ENCODE measurements around the gene TOP2A. TPM values are rescaled to one million over a fixed set of nuclear protein-coding genes. Genes with fewer than 3 reads are reported as not detected.

The TOP2A gene
- total RNA-seq, 2 experiments from 2014 or later, result 310 to 347 TPM

- no peak for ATAC-seq
- CTCF ChIA-PET, result interaction anchor here (0.8 to 1.4 kb wide), 2 partner anchors 35 to 57 kb away, joined by 3 to 4 read pairs; no protein-coding TSS in a partner anchor
- Mint-ChIP-seq H3K9me3 (ENCODE audit: low read depth) (no peaks in the 10 kb centered on the region), H3K4me1 (no peaks in the 10 kb centered on the region), H3K36me3 (no peaks in the 10 kb centered on the region), H3K27ac (no peak overlapping the region), H3K27me3 (peaks cover 7% of the 10 kb centered on the region), H3K4me3 (no peak overlapping the region)
- DNase-seq, result no peak
These were observed 42.2 kb upstream of the TOP2A start for GRCh38 chr17:40459636-40460603.

- Mint-ChIP-seq H3K27me3 (peaks cover 3% of the 10 kb centered on the region), H3K4me1 (no peaks in the 10 kb centered on the region), H3K9me3 (ENCODE audit: low read depth) (no peaks in the 10 kb centered on the region), H3K4me3 (no peak overlapping the region), H3K27ac (no peak overlapping the region), H3K36me3 (no peaks in the 10 kb centered on the region)
- CTCF ChIA-PET, result interaction anchor here (0.9 to 1.4 kb wide), 4 partner anchors 17 to 75 kb away, joined by 3 to 4 read pairs (median 4); no protein-coding TSS in a partner anchor
- ATAC-seq (no peak), DNase-seq (no peak)
These were observed 41.3 kb upstream of the TOP2A start for GRCh38 chr17:40458851-40459482.

- no peak overlapping the region for H3K4me3 Mint-ChIP-seq
- DNase-seq (no peak), ATAC-seq (no peak)
- H3K27ac Mint-ChIP-seq, result no peak overlapping the region
- H3K36me3 Mint-ChIP-seq, result no peaks in the 10 kb centered on the region
- CTCF ChIA-PET, result interaction anchor here (0.7 to 1.2 kb wide), 4 partner anchors 18 to 75 kb away, joined by 3 to 4 read pairs (median 4); no protein-coding TSS in a partner anchor
- H3K9me3 Mint-ChIP-seq (ENCODE audit: low read depth), result no peaks in the 10 kb centered on the region
- no peaks in the 10 kb centered on the region for H3K4me1 Mint-ChIP-seq
- H3K27me3 Mint-ChIP-seq, result peaks cover 3% of the 10 kb centered on the region
These were observed 40.5 kb upstream of the TOP2A start for GRCh38 chr17:40457964-40458791.

DNA sequence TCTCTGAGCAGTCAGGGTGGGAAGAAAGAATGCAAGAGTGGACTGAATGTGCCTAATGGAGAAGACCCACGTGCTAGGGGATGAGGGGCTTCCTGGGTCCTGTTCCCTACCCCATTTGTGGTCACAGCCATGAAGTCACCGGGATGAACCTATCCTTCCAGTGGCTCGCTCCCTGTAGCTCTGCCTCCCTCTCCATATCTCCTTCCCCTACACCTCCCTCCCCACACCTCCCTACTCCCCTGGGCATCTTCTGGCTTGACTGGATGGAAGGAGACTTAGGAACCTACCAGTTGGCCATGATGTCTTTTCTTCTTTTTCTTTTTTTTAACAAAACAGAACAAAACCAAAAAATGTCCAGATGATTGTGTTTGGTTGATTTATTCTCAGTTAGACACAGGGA is 39.7 kb upstream of the TOP2A start:
- Mint-ChIP-seq H3K9me3 (ENCODE audit: low read depth) (no peaks in the 10 kb centered on the region), H3K4me1 (no peaks in the 10 kb centered on the region), H3K27me3 (peaks cover 3% of the 10 kb centered on the region), H3K27ac (no peak overlapping the region), H3K36me3 (no peaks in the 10 kb centered on the region), H3K4me3 (no peak overlapping the region)
- DNase-seq (no peak), ATAC-seq (no peak)
- CTCF ChIA-PET, result no interaction called here

DNA sequence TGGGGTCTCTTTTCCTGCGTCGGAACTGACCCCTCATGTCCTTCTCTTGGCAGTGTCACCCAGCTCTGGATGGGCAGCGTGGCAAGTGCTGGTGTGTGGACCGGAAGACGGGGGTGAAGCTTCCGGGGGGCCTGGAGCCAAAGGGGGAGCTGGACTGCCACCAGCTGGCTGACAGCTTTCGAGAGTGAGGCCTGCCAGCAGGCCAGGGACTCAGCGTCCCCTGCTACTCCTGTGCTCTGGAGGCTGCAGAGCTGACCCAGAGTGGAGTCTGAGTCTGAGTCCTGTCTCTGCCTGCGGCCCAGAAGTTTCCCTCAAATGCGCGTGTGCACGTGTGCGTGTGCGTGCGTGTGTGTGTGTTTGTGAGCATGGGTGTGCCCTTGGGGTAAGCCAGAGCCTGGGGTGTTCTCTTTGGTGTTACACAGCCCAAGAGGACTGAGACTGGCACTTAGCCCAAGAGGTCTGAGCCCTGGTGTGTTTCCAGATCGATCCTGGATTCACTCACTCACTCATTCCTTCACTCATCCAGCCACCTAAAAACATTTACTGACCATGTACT is 38.8 kb upstream of the TOP2A start:
- H3K36me3 Mint-ChIP-seq, result no peaks in the 10 kb centered on the region
- no peaks in the 10 kb centered on the region for H3K4me1 Mint-ChIP-seq
- DNase-seq, result no peak
- H3K4me3 Mint-ChIP-seq, result no peak overlapping the region
- peaks cover 3% of the 10 kb centered on the region for H3K27me3 Mint-ChIP-seq
- no peaks in the 10 kb centered on the region for H3K9me3 Mint-ChIP-seq (ENCODE audit: low read depth)
- CTCF ChIA-PET, result interaction anchor here (1.1 to 2.6 kb wide), 7 partner anchors 9 to 104 kb away, joined by 3 to 21 read pairs (median 5); no protein-coding TSS in a partner anchor
- no peak for ATAC-seq
- no peak overlapping the region for H3K27ac Mint-ChIP-seq

- peaks cover 3% of the 10 kb centered on the region for H3K4me1 Mint-ChIP-seq
- DNase-seq (no peak), ATAC-seq (no peak)
- no peak overlapping the region for H3K4me3 Mint-ChIP-seq
- CTCF ChIA-PET, result interaction anchor here (0.8 to 2.6 kb wide), 7 partner anchors 11 to 106 kb away, joined by 3 to 21 read pairs (median 4); partner anchors contain the start of gene IGFBP4
- H3K9me3 Mint-ChIP-seq (ENCODE audit: low read depth), result no peaks in the 10 kb centered on the region
- peaks cover 7% of the 10 kb centered on the region for H3K27me3 Mint-ChIP-seq
- H3K27ac Mint-ChIP-seq, result no peak overlapping the region
- H3K36me3 Mint-ChIP-seq, result no peaks in the 10 kb centered on the region
These were observed 36.9 kb upstream of the TOP2A start for GRCh38 chr17:40454613-40454995.

GRCh38 chr17:40453881-40454612 is 36.4 kb upstream of the TOP2A start:
- H3K4me3 Mint-ChIP-seq, result no peak overlapping the region

DNA sequence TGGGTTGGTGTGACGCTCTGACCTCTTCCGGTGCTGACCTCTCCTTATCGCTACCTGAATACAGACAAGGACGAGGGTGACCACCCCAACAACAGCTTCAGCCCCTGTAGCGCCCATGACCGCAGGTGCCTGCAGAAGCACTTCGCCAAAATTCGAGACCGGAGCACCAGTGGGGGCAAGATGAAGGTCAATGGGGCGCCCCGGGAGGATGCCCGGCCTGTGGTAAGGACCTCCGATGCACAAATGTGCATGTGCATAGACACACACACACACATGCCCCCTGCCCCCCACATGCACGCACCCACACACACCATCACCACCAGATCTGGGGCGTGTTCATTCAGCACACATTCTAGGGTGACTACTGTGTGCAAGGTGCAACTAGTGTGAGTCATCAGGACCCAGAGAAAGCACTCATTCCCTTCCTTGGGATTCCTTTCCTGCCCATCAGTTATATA is 35.3 kb upstream of the TOP2A start:
- CTCF ChIA-PET, result interaction anchor here (0.6 to 1.0 kb wide), 2 partner anchors 9 to 22 kb away, joined by 3 read pairs; partner anchors contain the start of gene IGFBP4
- Mint-ChIP-seq H3K27ac (no peak overlapping the region), H3K4me3 (no peak overlapping the region), H3K36me3 (no peaks in the 10 kb centered on the region), H3K9me3 (ENCODE audit: low read depth) (no peaks in the 10 kb centered on the region), H3K4me1 (peaks cover 13% of the 10 kb centered on the region), H3K27me3 (peaks cover 7% of the 10 kb centered on the region)
- no peak for DNase-seq
- no peak for ATAC-seq

More at GRCh38 chr17:40453881-40454612, 36.4 kb upstream of the TOP2A start:
- Mint-ChIP-seq H3K4me1 (peaks cover 3% of the 10 kb centered on the region), H3K9me3 (ENCODE audit: low read depth) (no peaks in the 10 kb centered on the region), H3K27me3 (peaks cover 7% of the 10 kb centered on the region), H3K27ac (no peak overlapping the region), H3K36me3 (no peaks in the 10 kb centered on the region)
- DNase-seq (no peak), ATAC-seq (no peak)
- CTCF ChIA-PET, result interaction anchor here (0.6 to 2.6 kb wide), 4 partner anchors 11 to 79 kb away, joined by 3 to 21 read pairs (median 3); partner anchors contain the start of gene IGFBP4

GRCh38 chr17:40452216-40452787 is 34.6 kb upstream of the TOP2A start:
- CTCF ChIA-PET, result interaction anchor here (1.2 to 6.6 kb wide), 3 partner anchors 39 to 89 kb away, joined by 3 to 60 read pairs (median 4); no protein-coding TSS in a partner anchor
- H3K27ac Mint-ChIP-seq, result no peak overlapping the region
- DNase-seq, result no peak
- peaks cover 19% of the 10 kb centered on the region for H3K4me1 Mint-ChIP-seq
- H3K36me3 Mint-ChIP-seq, result no peaks in the 10 kb centered on the region
- H3K9me3 Mint-ChIP-seq (ENCODE audit: low read depth), result no peaks in the 10 kb centered on the region
- ATAC-seq, result no peak
- H3K4me3 Mint-ChIP-seq, result no peak overlapping the region
- H3K27me3 Mint-ChIP-seq, result peaks cover 7% of the 10 kb centered on the region

GRCh38 chr17:40451420-40451819 is 33.7 kb upstream of the TOP2A start:
- Mint-ChIP-seq H3K27me3 (peaks cover 7% of the 10 kb centered on the region), H3K27ac (no peak overlapping the region), H3K4me3 (no peak overlapping the region), H3K36me3 (no peaks in the 10 kb centered on the region), H3K4me1 (peaks cover 25% of the 10 kb centered on the region), H3K9me3 (ENCODE audit: low read depth) (no peaks in the 10 kb centered on the region)
- CTCF ChIA-PET, result interaction anchor here (1.2 to 6.6 kb wide), 7 partner anchors 24 to 109 kb away, joined by 3 to 60 read pairs (median 4); no protein-coding TSS in a partner anchor
- DNase-seq (no peak), ATAC-seq (no peak)

DNA sequence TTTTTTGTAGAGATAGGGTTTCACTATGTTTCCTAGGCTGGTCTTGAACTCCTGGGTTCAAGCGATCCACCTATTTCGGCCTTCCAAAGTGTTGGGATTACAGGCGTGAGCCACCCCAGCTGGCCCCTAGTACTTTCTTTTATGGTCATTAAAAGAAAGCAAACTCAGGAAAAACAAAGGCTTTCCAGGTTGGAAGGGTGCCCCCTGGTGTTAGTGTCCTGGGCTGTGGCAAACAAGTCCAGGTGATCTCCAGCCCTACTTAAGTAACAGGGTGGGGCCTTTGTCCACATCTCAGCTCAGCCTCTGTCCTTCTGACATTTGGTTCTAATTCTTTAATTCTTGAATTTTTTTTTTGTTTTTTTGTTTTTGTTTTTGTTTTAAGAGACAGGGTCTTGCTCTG is 32.5 kb upstream of the TOP2A start:
- H3K27ac Mint-ChIP-seq, result no peak overlapping the region
- CTCF ChIA-PET, result interaction anchor here (1.0 to 6.6 kb wide), 8 partner anchors 15 to 110 kb away, joined by 3 to 60 read pairs (median 3); partner anchors contain the start of gene GJD3
- H3K4me3 Mint-ChIP-seq, result no peak overlapping the region
- H3K9me3 Mint-ChIP-seq (ENCODE audit: low read depth), result no peaks in the 10 kb centered on the region
- H3K36me3 Mint-ChIP-seq, result no peaks in the 10 kb centered on the region
- H3K4me1 Mint-ChIP-seq, result peaks cover 30% of the 10 kb centered on the region
- peak; percentile 63 for DNase-seq
- ATAC-seq, result no peak
- peaks cover 4% of the 10 kb centered on the region for H3K27me3 Mint-ChIP-seq

All from activated CD8-positive, alpha-beta memory T cell treated with anti-CD3 and anti-CD28 coated beads, Interleukin-2, amount 10 ng/mL, durations not matched to agents 7 days and 5 days (primary cell).